Adipocyte (in vitro differentiated cells): ENCODE data around the gene PHLDB1.
"Not testable (repeated sequence)": the region's sequence is repeated elsewhere in the genome, so short reads cannot be mapped to it uniquely, and the experiment has no call there.

Source experiments
- DNase-seq: peaks from one replicate; pipeline ENCODE4 v3.0.0-alpha.2; 2015; ENCODE audit warnings: low read depth
- H3K27me3 ChIP-seq: replicated peaks from 2 replicates; pipeline ENCODE4 v1.7.0; 2013; ENCODE audit warnings: mild to moderate bottlenecking, low read length, moderate library complexity; ENCODE audit not compliant: control insufficient read depth, insufficient read depth
- H3K36me3 ChIP-seq: 2 replicates; pipeline ENCODE4 v1.7.0; 2013; ENCODE audit warnings: low read length, mild to moderate bottlenecking, moderate library complexity; ENCODE audit not compliant: control insufficient read depth, insufficient read depth, severe bottlenecking
- H3K4me1 ChIP-seq: 2 replicates; pipeline ENCODE4 v1.7.0; 2013; ENCODE audit warnings: mild to moderate bottlenecking, low read length, moderate library complexity; ENCODE audit not compliant: control insufficient read depth, insufficient read depth
- H3K4me3 ChIP-seq: 2 replicates; pipeline ENCODE4 v1.7.0; 2013; ENCODE audit warnings: mild to moderate bottlenecking, low read length, moderate library complexity
- H3K9ac ChIP-seq: 2 replicates; pipeline ENCODE4 v1.7.0; 2013; ENCODE audit warnings: mild to moderate bottlenecking, low read length, moderate library complexity
- H3K9me3 ChIP-seq: 2 replicates; pipeline ENCODE4 v1.7.0; 2013; ENCODE audit warnings: mild to moderate bottlenecking, low read length, moderate library complexity; ENCODE audit not compliant: control insufficient read depth

Gene PHLDB1

GRCh38 chr11:118663902-118664301, 56.5 kb downstream of the PHLDB1 start:
- Histone ChIP-seq H3K4me3 (no peak overlapping the region), H3K27me3 (no peaks in the 10 kb centered on the region), H3K36me3 (no peaks in the 10 kb centered on the region), H3K9ac (no peak overlapping the region), H3K4me1 (peaks cover 5% of the 10 kb centered on the region), H3K9me3 (no peaks in the 10 kb centered on the region)
- no peak for DNase-seq

- Histone ChIP-seq H3K27me3 (no peaks in the 10 kb centered on the region), H3K9ac (no peak overlapping the region), H3K4me3 (no peak overlapping the region), H3K4me1 (no peaks in the 10 kb centered on the region), H3K9me3 (no peaks in the 10 kb centered on the region), H3K36me3 (no peaks in the 10 kb centered on the region)
- no peak for DNase-seq
Measured at GRCh38 chr11:118666371-118666770, 59.0 kb downstream of the PHLDB1 start.

DNA sequence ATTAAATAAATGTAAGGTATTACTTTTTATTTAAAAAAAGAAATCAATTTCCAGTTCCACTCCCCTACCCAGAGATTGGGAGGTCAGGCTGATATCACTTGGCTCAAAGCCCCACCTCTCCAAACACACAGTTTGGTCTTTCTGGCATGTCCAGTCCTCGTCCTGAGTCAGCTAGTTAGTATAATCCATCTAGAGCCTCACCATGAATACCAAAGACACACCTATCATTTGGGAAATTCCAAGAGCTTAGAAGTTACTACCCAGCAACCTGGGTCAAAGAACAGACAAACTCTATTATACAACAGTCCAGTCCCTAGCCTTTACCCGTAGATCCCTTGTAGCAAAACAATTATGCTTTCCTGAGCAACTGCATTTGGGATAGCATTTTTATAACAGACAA, 62.6 kb downstream of the PHLDB1 start:
- H3K36me3 ChIP-seq: no peaks in the 10 kb centered on the region
- no peak overlapping the region for H3K9ac ChIP-seq
- no peaks in the 10 kb centered on the region for H3K4me1 ChIP-seq
- H3K27me3 ChIP-seq: no peaks in the 10 kb centered on the region
- no peak overlapping the region for H3K4me3 ChIP-seq
- DNase-seq: no peak
- H3K9me3 ChIP-seq: no peaks in the 10 kb centered on the region

GRCh38 chr11:118671254-118671653, 63.8 kb downstream of the PHLDB1 start:
- H3K9ac ChIP-seq: no peak overlapping the region
- H3K4me3 ChIP-seq: no peak overlapping the region
- DNase-seq: no peak
- H3K36me3 ChIP-seq: no peaks in the 10 kb centered on the region
- H3K4me1 ChIP-seq: no peaks in the 10 kb centered on the region
- H3K27me3 ChIP-seq: no peaks in the 10 kb centered on the region
- H3K9me3 ChIP-seq: no peaks in the 10 kb centered on the region

DNA sequence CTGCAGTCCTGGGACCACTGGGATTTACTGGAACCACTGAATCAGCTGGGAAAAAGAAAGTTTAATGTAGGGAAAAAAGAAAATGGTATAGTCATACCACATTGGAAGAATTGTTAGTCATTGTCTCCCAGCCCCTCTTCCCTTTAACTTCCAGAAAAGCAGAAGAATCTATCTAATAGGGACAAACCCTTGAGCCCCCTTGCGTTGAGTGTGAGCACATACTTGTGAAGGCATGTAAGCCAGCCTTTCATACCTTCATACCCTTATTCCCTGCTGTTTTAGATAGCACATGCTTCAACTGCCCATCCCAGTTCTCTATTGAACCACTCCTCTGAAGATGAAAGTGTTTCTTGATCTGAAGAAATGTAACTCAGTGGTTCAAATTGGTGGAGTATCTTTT, 65.4 kb downstream of the PHLDB1 start:
- DNase-seq: no peak
- H3K27me3 ChIP-seq: no peaks in the 10 kb centered on the region
- H3K36me3 ChIP-seq: no peaks in the 10 kb centered on the region
- H3K4me3 ChIP-seq: no peak overlapping the region
- H3K9ac ChIP-seq: no peak overlapping the region
- H3K9me3 ChIP-seq: no peaks in the 10 kb centered on the region
- H3K4me1 ChIP-seq: no peaks in the 10 kb centered on the region

DNA sequence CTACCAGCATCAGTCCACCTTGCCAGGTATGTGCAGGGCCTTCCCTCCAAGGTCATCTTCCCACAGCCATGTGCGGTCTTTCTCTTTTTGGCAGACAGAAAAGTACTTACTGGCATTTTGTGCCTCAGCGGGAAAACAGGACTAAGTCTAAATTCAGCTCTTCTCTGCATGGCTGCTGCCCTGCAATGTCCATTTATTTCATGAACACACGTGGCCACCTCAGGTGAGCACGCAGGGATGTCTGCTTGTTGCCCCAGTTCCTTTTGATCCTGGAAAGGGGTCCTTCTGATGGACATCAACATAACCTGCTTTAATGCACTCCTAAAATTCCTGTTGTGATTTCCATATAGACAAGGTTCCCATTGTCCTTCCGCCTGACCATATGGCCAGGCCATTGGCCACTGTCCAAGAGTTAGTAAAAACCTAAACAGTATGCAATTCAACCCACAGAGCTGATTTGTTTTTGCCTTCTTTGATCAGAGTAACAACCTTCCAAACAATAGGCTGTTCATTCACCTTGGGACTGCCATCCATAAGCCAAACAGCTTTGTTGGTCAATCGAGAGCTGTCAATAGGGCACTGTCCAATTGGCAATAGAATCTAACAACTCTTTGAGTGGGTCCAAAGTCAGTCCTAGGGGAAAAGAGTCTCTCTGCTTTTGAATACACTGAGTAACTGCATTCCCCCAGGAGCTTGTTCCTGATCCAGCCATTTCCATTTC, 66.1 kb downstream of the PHLDB1 start:
- Histone ChIP-seq H3K4me3 (no peak overlapping the region), H3K36me3 (no peaks in the 10 kb centered on the region), H3K27me3 (no peaks in the 10 kb centered on the region), H3K4me1 (no peaks in the 10 kb centered on the region), H3K9me3 (no peaks in the 10 kb centered on the region), H3K9ac (no peak overlapping the region)
- no peak for DNase-seq

DNA sequence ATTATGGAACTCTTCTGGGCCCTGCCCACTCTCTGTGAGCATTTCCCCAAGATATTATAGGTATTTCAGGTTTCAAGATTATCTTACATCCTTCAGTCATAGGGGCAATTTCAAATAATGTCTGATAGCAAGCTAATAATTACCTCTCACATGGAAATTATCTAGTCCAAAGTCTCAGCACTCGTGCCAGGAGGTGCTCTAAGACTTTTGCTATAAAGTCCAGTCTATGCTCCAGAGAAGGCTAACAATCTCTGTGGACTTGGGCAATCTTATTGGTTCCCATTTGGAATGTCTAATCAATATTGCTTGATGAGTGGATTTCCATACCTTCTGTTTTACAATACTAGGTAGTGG, 66.6 kb downstream of the PHLDB1 start:
- no peak overlapping the region for H3K4me3 ChIP-seq
- DNase-seq: no peak
- H3K36me3 ChIP-seq: no peaks in the 10 kb centered on the region
- no peaks in the 10 kb centered on the region for H3K9me3 ChIP-seq
- H3K27me3 ChIP-seq: no peaks in the 10 kb centered on the region
- H3K9ac ChIP-seq: no peak overlapping the region
- H3K4me1 ChIP-seq: peaks cover 3% of the 10 kb centered on the region

DNA sequence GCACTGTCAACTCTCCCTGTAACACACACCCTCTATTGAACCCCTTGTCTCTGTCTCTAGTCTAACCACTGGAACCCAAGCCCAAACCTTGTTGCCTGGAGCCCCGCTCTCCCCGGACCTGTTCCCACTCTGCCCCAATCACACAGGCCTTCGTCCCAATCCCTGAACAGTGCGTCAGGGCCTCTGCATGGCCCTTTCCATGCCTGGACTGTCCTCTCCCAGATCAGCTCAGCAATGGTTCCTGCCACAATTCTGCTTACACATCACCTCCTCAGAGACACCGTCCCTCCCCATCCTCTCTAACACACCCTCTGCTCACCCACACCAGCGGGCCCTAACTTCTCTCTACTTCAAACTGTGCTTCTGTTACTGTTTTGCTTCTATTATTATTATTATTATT, 70.6 kb downstream of the PHLDB1 start:
- Histone ChIP-seq H3K4me3 (no peak overlapping the region), H3K9ac (no peak overlapping the region), H3K9me3 (no peaks in the 10 kb centered on the region), H3K4me1 (peaks cover 6% of the 10 kb centered on the region), H3K27me3 (peaks cover 4% of the 10 kb centered on the region), H3K36me3 (no peaks in the 10 kb centered on the region)
- DNase-seq: no peak

GRCh38 chr11:118678908-118679307, 71.5 kb downstream of the PHLDB1 start:
- not testable (repeated sequence) for H3K27me3 ChIP-seq, H3K36me3 ChIP-seq, H3K9me3 ChIP-seq, H3K9ac ChIP-seq, H3K4me1 ChIP-seq, H3K4me3 ChIP-seq
- DNase-seq: peak; percentile 34

DNA sequence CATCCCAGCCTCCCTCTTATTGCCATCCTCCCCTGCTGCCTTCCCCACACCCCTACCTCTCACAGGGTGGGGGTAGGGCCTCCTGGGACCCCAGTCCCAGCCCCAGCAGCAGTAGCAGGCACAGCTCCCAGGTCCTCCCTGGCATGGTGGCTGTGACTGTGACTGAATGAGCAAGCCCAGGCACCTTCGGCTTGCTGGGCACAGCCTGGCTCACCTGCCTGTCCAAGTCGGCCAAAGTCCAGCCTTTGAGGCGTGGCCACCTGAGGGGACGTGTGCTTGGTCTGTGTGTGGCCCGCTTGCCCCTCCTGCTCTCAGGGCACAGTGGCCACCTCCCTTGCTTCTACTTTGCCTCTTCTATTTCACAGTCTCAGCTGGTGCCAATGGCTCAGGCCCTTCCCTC, 72.1 kb downstream of the PHLDB1 start, which contains the start of gene TREH:
Gene TREH (minus strand): TSS at position 168 of the 400 bp plus-strand sequence. CDS start 23 bp downstream, at position 145.
- H3K4me1 ChIP-seq: peaks cover 6% of the 10 kb centered on the region

GRCh38 chr11:118682372-118682771, 75.0 kb downstream of the PHLDB1 start:
- Histone ChIP-seq H3K9me3 (no peaks in the 10 kb centered on the region), H3K27me3 (peaks cover 7% of the 10 kb centered on the region), H3K4me3 (no peak overlapping the region), H3K9ac (no peak overlapping the region), H3K4me1 (peaks cover 6% of the 10 kb centered on the region), H3K36me3 (no peaks in the 10 kb centered on the region)
- no peak for DNase-seq

More for the DNA sequence above, 72.1 kb downstream of the PHLDB1 start, which contains the start of gene TREH:
- Histone ChIP-seq H3K27me3 (peaks cover 4% of the 10 kb centered on the region), H3K36me3 (no peaks in the 10 kb centered on the region), H3K4me3 (no peak within 1 kb of the TSS), H3K9me3 (no peaks in the 10 kb centered on the region), H3K9ac (no peak within 1 kb of the TSS)
- DNase-seq: no peak

DNA sequence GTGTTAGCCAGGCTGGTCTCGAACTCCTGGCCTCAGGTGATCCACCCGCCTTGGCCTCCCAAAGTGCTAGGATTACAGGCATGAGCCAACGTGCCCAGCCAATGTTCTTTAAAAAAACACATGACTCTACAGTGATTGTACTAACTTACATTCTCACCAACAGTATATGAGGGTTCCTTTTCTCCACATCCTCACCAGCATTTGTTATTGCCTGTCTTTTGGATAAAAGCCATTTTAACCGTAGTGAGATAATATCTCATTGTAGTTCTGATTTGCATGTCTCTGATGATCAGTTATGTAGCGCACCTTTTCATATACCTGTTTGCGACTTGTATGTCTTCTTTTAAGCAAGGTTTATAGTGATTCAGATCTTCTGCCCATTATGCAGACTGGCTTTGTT, 75.5 kb downstream of the PHLDB1 start:
- not testable (repeated sequence) for H3K9ac ChIP-seq, H3K36me3 ChIP-seq, DNase-seq, H3K4me1 ChIP-seq, H3K9me3 ChIP-seq, H3K4me3 ChIP-seq
- peaks cover 12% of the 10 kb centered on the region for H3K27me3 ChIP-seq
